Measurements from ENCODE around the gene SLC27A4. TPM values are rescaled to one million over a fixed set of nuclear protein-coding genes. Genes with fewer than 3 reads are reported as not detected.
A peak's percentile ranks its signal among the peaks of the same experiment; 100 is the strongest.

SLC27A4 gene
- total and polyA plus RNA-seq, 2 of the 13 experiments (the other 11 are each of a cell fraction or from before 2014, with no cell fraction given) = 10.6 to 18.8 TPM

DNA sequence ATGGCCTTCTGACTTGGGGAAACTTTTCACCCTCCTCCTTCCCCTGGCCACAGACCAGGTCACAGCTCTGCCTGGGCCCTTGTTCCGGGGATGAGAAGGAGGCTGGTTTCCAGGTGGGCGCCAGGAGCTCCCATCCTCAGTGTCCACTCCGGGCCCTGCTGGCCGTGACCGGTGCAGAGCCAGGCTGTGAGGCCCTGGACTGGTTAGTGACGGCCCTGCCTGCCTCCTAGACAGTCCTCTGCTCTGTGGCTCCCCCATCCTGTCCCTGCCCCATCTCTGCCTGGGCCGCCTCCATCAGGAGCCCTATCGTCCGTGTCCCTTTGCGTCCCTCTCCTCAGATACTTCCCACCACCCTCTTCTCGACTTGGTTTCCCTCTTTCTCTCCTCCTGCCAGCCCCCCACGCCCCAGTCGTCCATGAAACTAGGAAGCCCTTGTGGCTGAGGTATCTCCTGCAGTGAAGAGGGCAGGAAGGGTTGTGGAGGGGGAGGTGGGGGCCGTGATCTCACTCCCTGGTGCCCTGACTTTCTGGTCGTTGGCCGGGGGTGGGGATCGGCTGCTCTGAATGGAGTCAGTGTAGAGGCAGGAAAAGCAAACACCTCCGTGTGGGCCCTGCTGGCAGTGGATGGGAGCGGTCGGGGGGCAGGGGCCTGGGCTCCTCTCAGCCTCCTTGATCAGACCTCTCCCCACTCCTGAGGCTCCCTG is 64.9 kb downstream of the SLC27A4 start (continued):
- TF ChIP-seq, protein P1, sequence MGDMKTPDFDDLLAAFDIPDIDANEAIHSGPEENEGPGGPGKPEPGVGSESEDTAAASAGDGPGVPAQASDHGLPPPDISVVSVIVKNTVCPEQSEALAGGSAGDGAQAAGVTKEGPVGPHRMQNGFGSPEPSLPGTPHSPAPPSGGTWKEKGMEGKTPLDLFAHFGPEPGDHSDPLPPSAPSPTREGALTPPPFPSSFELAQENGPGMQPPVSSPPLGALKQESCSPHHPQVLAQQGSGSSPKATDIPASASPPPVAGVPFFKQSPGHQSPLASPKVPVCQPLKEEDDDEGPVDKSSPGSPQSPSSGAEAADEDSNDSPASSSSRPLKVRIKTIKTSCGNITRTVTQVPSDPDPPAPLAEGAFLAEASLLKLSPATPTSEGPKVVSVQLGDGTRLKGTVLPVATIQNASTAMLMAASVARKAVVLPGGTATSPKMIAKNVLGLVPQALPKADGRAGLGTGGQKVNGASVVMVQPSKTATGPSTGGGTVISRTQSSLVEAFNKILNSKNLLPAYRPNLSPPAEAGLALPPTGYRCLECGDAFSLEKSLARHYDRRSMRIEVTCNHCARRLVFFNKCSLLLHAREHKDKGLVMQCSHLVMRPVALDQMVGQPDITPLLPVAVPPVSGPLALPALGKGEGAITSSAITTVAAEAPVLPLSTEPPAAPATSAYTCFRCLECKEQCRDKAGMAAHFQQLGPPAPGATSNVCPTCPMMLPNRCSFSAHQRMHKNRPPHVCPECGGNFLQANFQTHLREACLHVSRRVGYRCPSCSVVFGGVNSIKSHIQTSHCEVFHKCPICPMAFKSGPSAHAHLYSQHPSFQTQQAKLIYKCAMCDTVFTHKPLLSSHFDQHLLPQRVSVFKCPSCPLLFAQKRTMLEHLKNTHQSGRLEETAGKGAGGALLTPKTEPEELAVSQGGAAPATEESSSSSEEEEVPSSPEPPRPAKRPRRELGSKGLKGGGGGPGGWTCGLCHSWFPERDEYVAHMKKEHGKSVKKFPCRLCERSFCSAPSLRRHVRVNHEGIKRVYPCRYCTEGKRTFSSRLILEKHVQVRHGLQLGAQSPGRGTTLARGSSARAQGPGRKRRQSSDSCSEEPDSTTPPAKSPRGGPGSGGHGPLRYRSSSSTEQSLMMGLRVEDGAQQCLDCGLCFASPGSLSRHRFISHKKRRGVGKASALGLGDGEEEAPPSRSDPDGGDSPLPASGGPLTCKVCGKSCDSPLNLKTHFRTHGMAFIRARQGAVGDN (CRISPR knock-in tag; IDR thresholded peaks at IDR 0.05) = peak; percentile 69
- TF ChIP-seq NRL (CRISPR knock-in tag; IDR thresholded peaks at IDR 0.05; ENCODE audit: borderline replicate concordance) = 0 out of 2 replicates have a peak, but pooled peaks have one; percentile 14
- TF ChIP-seq MTF2 (CRISPR knock-in tag; IDR thresholded peaks at IDR 0.05; ENCODE audit: borderline replicate concordance) = no peak
- 0 out of 2 replicates have a peak, but pooled peaks have one; percentile 70 for TF ChIP-seq ZNF567 (CRISPR knock-in tag; IDR thresholded peaks at IDR 0.05; ENCODE audit: borderline replicate concordance)
- TF ChIP-seq, protein P2, sequence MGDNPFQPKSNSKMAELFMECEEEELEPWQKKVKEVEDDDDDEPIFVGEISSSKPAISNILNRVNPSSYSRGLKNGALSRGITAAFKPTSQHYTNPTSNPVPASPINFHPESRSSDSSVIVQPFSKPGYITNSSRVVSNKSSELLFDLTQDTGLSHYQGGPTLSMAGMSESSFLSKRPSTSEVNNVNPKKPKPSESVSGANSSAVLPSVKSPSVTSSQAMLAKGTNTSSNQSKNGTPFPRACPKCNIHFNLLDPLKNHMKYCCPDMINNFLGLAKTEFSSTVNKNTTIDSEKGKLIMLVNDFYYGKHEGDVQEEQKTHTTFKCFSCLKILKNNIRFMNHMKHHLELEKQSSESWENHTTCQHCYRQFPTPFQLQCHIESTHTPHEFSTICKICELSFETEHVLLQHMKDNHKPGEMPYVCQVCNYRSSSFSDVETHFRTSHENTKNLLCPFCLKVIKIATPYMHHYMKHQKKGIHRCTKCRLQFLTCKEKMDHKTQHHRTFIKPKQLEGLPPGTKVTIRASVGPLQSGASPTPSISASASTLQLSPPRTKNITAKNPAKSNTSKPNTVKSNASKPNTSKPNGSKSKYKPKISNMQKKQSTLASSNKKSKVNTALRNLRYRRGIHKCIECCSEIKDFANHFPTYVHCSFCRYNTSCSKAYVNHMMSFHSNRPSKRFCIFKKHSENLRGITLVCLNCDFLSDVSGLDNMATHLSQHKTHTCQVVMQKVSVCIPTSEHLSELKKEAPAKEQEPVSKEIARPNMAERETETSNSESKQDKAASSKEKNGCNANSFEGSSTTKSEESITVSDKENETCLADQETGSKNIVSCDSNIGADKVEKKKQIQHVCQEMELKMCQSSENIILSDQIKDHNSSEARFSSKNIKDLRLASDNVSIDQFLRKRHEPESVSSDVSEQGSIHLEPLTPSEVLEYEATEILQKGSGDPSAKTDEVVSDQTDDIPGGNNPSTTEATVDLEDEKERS (CRISPR knock-in tag; IDR thresholded peaks at IDR 0.05) = 0 out of 2 replicates have a peak, but pooled peaks have one; percentile 20
- peak; percentile 32; the same call in 1 of the 2 replicates for TF ChIP-seq ZFY (CRISPR knock-in tag; IDR thresholded peaks at IDR 0.05)
- TF ChIP-seq MYC (CRISPR knock-in tag; IDR thresholded peaks at IDR 0.05; ENCODE audit: borderline replicate concordance) = peak; percentile 10; the same call in 1 of the 2 replicates
- TF ChIP-seq HNRNPUL1 (IDR thresholded peaks at IDR 0.05; ENCODE audit: low read depth, low read length) = no peak
- TF ChIP-seq ZNF605 (CRISPR knock-in tag; IDR thresholded peaks at IDR 0.05) = no peak
- peak; percentile 82 for TF ChIP-seq ZNF777 (CRISPR knock-in tag; IDR thresholded peaks at IDR 0.05)
- TF ChIP-seq RBFOX2 (IDR thresholded peaks at IDR 0.05; ENCODE audit: low read depth, low read length) = no peak
- 0 out of 2 replicates have a peak, but pooled peaks have one; percentile 51 for TF ChIP-seq BRD4 (CRISPR knock-in tag; IDR thresholded peaks at IDR 0.05)
- TF ChIP-seq, protein P3, sequence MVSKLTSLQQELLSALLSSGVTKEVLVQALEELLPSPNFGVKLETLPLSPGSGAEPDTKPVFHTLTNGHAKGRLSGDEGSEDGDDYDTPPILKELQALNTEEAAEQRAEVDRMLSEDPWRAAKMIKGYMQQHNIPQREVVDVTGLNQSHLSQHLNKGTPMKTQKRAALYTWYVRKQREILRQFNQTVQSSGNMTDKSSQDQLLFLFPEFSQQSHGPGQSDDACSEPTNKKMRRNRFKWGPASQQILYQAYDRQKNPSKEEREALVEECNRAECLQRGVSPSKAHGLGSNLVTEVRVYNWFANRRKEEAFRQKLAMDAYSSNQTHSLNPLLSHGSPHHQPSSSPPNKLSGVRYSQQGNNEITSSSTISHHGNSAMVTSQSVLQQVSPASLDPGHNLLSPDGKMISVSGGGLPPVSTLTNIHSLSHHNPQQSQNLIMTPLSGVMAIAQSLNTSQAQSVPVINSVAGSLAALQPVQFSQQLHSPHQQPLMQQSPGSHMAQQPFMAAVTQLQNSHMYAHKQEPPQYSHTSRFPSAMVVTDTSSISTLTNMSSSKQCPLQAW (CRISPR knock-in tag; IDR thresholded peaks at IDR 0.05) = peak; percentile 36; the same call in 1 of the 2 replicates
- TF ChIP-seq, protein P4, sequence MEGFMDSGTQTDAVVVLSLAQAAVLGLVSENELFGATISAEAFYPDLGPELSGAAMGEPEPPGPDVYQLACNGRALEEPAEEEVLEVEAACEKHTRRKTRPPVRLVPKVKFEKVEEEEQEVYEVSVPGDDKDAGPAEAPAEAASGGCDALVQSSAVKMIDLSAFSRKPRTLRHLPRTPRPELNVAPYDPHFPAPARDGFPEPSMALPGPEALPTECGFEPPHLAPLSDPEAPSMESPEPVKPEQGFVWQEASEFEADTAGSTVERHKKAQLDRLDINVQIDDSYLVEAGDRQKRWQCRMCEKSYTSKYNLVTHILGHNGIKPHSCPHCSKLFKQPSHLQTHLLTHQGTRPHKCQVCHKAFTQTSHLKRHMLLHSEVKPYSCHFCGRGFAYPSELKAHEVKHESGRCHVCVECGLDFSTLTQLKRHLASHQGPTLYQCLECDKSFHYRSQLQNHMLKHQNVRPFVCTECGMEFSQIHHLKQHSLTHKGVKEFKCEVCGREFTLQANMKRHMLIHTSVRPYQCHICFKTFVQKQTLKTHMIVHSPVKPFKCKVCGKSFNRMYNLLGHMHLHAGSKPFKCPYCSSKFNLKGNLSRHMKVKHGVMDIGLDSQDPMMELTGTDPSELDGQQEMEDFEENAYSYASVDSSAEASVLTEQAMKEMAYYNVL (CRISPR knock-in tag; IDR thresholded peaks at IDR 0.05; ENCODE audit: borderline replicate concordance) = peak; percentile 43; the same call in 1 of the 2 replicates
- no peak for TF ChIP-seq GZF1 (CRISPR knock-in tag; IDR thresholded peaks at IDR 0.05)
- no peak for TF ChIP-seq RXRB (CRISPR knock-in tag; IDR thresholded peaks at IDR 0.05; ENCODE audit: borderline replicate concordance)
- TF ChIP-seq ZNF883 (CRISPR knock-in tag; IDR thresholded peaks at IDR 0.05; ENCODE audit: not compliant biosample characterization) = no peak
